GM08714 (cell line): Measurements from ENCODE around the gene WBP2.
A peak's percentile ranks its signal among the peaks of the same experiment; 100 is the strongest.
"Not testable (repeated sequence)": the region's sequence is repeated elsewhere in the genome, so short reads cannot be mapped to it uniquely, and the experiment has no call there.

Source experiments
- H3K4me3 ChIP-seq: fragments of 200-500 bp; sonication (Bioruptor generic); 2 replicates; pipeline ENCODE4 v1.5.1; 2014; ENCODE audit warnings: mild to moderate bottlenecking, low read length, inconsistent platforms
- ZNF274 ChIP-seq: IDR thresholded peaks from 2 replicates; pipeline ENCODE4 v1.6.1; 2012; ENCODE audit warnings: mild to moderate bottlenecking, low read depth, low read length

Gene WBP2

GRCh38 chr17:75877752-75878173 lies 22.6 kb upstream of the WBP2 start:
- TF ChIP-seq ZNF274: no peak
- H3K4me3 ChIP-seq: peak overlapping the region; percentile 12; the same call in 1 of the 2 replicates

GRCh38 chr17:75876938-75877751 lies 22.0 kb upstream of the WBP2 start:
- no peak for TF ChIP-seq ZNF274
- peak overlapping the region; percentile 7; the same call in 1 of the 2 replicates for H3K4me3 ChIP-seq

GRCh38 chr17:75876190-75876937 lies 21.2 kb upstream of the WBP2 start:
- no peak for TF ChIP-seq ZNF274
- H3K4me3 ChIP-seq: no peak overlapping the region; the same call in 1 of the 2 replicates

GRCh38 chr17:75875940-75876189 lies 20.7 kb upstream of the WBP2 start:
- no peak overlapping the region for H3K4me3 ChIP-seq
- no peak for TF ChIP-seq ZNF274

- no peak for TF ChIP-seq ZNF274
- no peak overlapping the region for H3K4me3 ChIP-seq
These were observed 20.2 kb upstream of the WBP2 start for GRCh38 chr17:75875182-75875939.

- H3K4me3 ChIP-seq: no peak overlapping the region
These were observed 19.4 kb upstream of the WBP2 start for GRCh38 chr17:75874323-75875181.

GRCh38 chr17:75873587-75874322 lies 18.6 kb upstream of the WBP2 start:
- no peak for TF ChIP-seq ZNF274
- H3K4me3 ChIP-seq: no peak overlapping the region

More at GRCh38 chr17:75874323-75875181, 19.4 kb upstream of the WBP2 start:
- TF ChIP-seq ZNF274: no peak

GRCh38 chr17:75872434-75873351 lies 17.6 kb upstream of the WBP2 start:
- H3K4me3 ChIP-seq: no peak overlapping the region
- TF ChIP-seq ZNF274: no peak

- H3K4me3 ChIP-seq: not testable (repeated sequence)
These were observed 15.1 kb upstream of the WBP2 start for GRCh38 chr17:75870228-75870627.

- H3K4me3 ChIP-seq: no peak overlapping the region
- no peak for TF ChIP-seq ZNF274
These were observed 14.4 kb upstream of the WBP2 start for GRCh38 chr17:75869282-75870141.

- not testable (repeated sequence) for H3K4me3 ChIP-seq
These were observed 13.7 kb upstream of the WBP2 start for GRCh38 chr17:75868730-75869281.

- H3K4me3 ChIP-seq: not testable (repeated sequence)
These were observed 10.5 kb upstream of the WBP2 start for GRCh38 chr17:75865404-75866188.

- H3K4me3 ChIP-seq: not testable (repeated sequence)
These were observed 9.8 kb upstream of the WBP2 start for GRCh38 chr17:75864887-75865286.
